OCI-LY3 (cell line): Measurements from ENCODE around the gene MYBPC2.
"Not testable (repeated sequence)": the region's sequence is repeated elsewhere in the genome, so short reads cannot be mapped to it uniquely, and the experiment has no call there.

Experiments used
- CTCF ChIP-seq: fragments of 200-600, 300-600 bp; sonication (generic); IDR thresholded peaks from 2 replicates; pipeline ENCODE4 v1.5.1; 2014; ENCODE audit warnings: antibody characterized with exemption, low read length, low read depth
- EZH2phosphoT487 ChIP-seq: fragments of 200-600 bp; shearing (Covaris generic); IDR thresholded peaks from 2 replicates; pipeline ENCODE4 v1.6.1; 2018; ENCODE audit warnings: antibody characterized with exemption, mixed run types, low read depth

- TF ChIP-seq CTCF, EZH2phosphoT487: not testable (repeated sequence)
Observed at GRCh38 chr19:50390295-50390694, 42.4 kb upstream of the MYBPC2 start.
